Peyer's patch (tissue), 4 donors: ENCODE results near the gene RNF157. TPM values are rescaled to one million over a fixed set of nuclear protein-coding genes. Genes with fewer than 3 reads are reported as not detected.
"Not testable (repeated sequence)": the region's sequence is repeated elsewhere in the genome, so short reads cannot be mapped to it uniquely, and the experiment has no call there.

Experiments used
- DNase-seq, 3 donors: peaks; one replicate each; pipeline ENCODE4 v3.0.0-alpha.2; 2017 to 2019
- H3K27ac ChIP-seq, 4 donors: fragments of 200-600 bp; sonication (generic); one replicate each; pipeline ENCODE4 v1.5.1; 2016 to 2019
- H3K27me3 ChIP-seq, 2 donors: fragments of 200-600 bp; sonication (generic); one replicate each; pipeline ENCODE4 v1.5.1; 2019
- H3K36me3 ChIP-seq, 3 donors: fragments of 200-600 bp; sonication (generic); one replicate each; pipeline ENCODE4 v1.5.1; 2016 to 2019
- H3K4me1 ChIP-seq, 4 donors: fragments of 200-600 bp; sonication (generic); one replicate each; pipeline ENCODE4 v1.5.1; 2016 to 2019
- H3K4me3 ChIP-seq, 4 donors: fragments of 200-600 bp; sonication (generic); 1 replicate in 3 of 4; 2 replicates in 1 of 4; pipeline ENCODE4 v1.5.1; 2016 to 2019; ENCODE audit warnings: mild to moderate bottlenecking in 1 of 4
- H3K9me3 ChIP-seq, 4 donors: fragments of 200-600 bp; sonication (generic); one replicate each; pipeline ENCODE4 v1.5.1; 2016 to 2019; ENCODE audit warnings: mild to moderate bottlenecking in 1 of 4
- CTCF ChIP-seq, 6 experiments: fragments of 450-650 bp in 4 of 6; fragments of 200-600 bp in 2 of 6; sonication (generic) in 1 of 6; IDR thresholded peaks; one replicate each; pipeline ENCODE4 v1.5.1; 2017 to 2019; ENCODE audit warnings: antibody characterized with exemption in 6 of 6, mild to moderate bottlenecking in 3 of 6, moderate library complexity in 1 of 6
- POLR2A ChIP-seq, 2 donors: fragments of 450-650 bp; IDR thresholded peaks; one replicate each; pipeline ENCODE4 v1.5.1; 2017; ENCODE audit warnings: antibody characterized with exemption in 2 of 2, mild to moderate bottlenecking in 2 of 2, moderate library complexity in 2 of 2
- total RNA-seq, 4 donors: library from RNA; depleted of rRNA; stranded (reverse); fragments of >200 nt; gene quantifications; one replicate each; pipeline ENCODE4 v1.1.0, GENCODE V29; 2016

Gene RNF157
- total RNA-seq, 4 donors from 2014 or later: 73.4 to 115 (median 106) TPM

GRCh38 chr17:76234354-76234679 is 6.0 kb downstream of the RNF157 start:
- no peaks in the 10 kb centered on the region for H3K4me1 ChIP-seq
- no peak for TF ChIP-seq POLR2A (IDR thresholded peaks at IDR 0.05)
- no peak for TF ChIP-seq CTCF (IDR thresholded peaks at IDR 0.05)
- no peaks in the 10 kb centered on the region for H3K9me3 ChIP-seq
- DNase-seq: no peak
- H3K27ac ChIP-seq: no peak overlapping the region
- H3K36me3 ChIP-seq: no peaks in the 10 kb centered on the region
- H3K27me3 ChIP-seq: no peaks in the 10 kb centered on the region
- H3K4me3 ChIP-seq: no peak overlapping the region

GRCh38 chr17:76233588-76234353 is 6.5 kb downstream of the RNF157 start:
- TF ChIP-seq POLR2A (IDR thresholded peaks at IDR 0.05) (no peak), CTCF (IDR thresholded peaks at IDR 0.05) (no peak)
- H3K36me3 ChIP-seq: no peaks in the 10 kb centered on the region
- H3K27ac ChIP-seq: no peak overlapping the region
- H3K9me3 ChIP-seq: no peaks in the 10 kb centered on the region
- H3K27me3 ChIP-seq: no peaks in the 10 kb centered on the region
- no peak overlapping the region for H3K4me3 ChIP-seq
- H3K4me1 ChIP-seq: no peaks in the 10 kb centered on the region
- DNase-seq: no peak

- Histone ChIP-seq H3K36me3 (no peaks in the 10 kb centered on the region), H3K27ac (no peak overlapping the region), H3K4me3 (no peak overlapping the region), H3K4me1 (no peaks in the 10 kb centered on the region), H3K9me3 (no peaks in the 10 kb centered on the region), H3K27me3 (no peaks in the 10 kb centered on the region)
- TF ChIP-seq POLR2A (IDR thresholded peaks at IDR 0.05): no peak
- no peak for TF ChIP-seq CTCF (IDR thresholded peaks at IDR 0.05)
- DNase-seq: no peak
These were observed 8.0 kb downstream of the RNF157 start for GRCh38 chr17:76232342-76232741.

- DNase-seq, H3K27ac ChIP-seq, H3K36me3 ChIP-seq, H3K4me3 ChIP-seq, H3K27me3 ChIP-seq, H3K9me3 ChIP-seq, H3K4me1 ChIP-seq: not testable (repeated sequence)
These were observed 13.5 kb downstream of the RNF157 start for GRCh38 chr17:76226749-76227148.

- not testable (repeated sequence) for DNase-seq
These were observed 14.8 kb downstream of the RNF157 start for GRCh38 chr17:76225373-76226086.

GRCh38 chr17:76223802-76224201 is 16.5 kb downstream of the RNF157 start:
- Histone ChIP-seq H3K4me1 (no peaks in the 10 kb centered on the region), H3K36me3 (no peaks in the 10 kb centered on the region), H3K4me3 (no peak overlapping the region), H3K27ac (no peak overlapping the region), H3K9me3 (no peaks in the 10 kb centered on the region), H3K27me3 (no peaks in the 10 kb centered on the region)
- no peak for TF ChIP-seq POLR2A (IDR thresholded peaks at IDR 0.05)
- TF ChIP-seq CTCF (IDR thresholded peaks at IDR 0.05): no peak
- no peak for DNase-seq

More at GRCh38 chr17:76225373-76226086, 14.8 kb downstream of the RNF157 start:
- not testable (repeated sequence) for H3K27me3 ChIP-seq, H3K36me3 ChIP-seq, H3K4me3 ChIP-seq, H3K27ac ChIP-seq, H3K9me3 ChIP-seq, H3K4me1 ChIP-seq
